Measurements from ENCODE around the gene MAPKBP1.

DNA sequence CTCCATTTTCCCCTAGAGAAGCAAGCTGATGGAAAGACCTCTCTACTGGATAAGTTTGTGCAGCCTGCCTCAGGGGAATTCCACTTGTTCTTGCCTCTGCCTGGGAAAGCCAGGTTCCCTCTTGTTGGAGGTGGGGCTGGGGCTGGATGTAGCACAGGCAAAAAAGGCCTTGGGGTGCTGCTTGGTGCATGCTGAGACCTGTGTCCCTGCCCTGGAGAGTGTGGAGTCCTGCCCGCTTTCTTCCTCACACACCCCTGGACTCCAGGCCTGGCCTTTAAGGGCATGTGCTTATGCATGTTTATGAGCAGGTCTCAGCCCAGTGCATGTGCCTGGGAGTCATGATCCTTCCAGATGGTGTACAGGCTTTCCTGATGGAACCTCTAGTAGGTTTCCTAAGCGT, 30.1 kb downstream of the MAPKBP1 start:
- TF ChIP-seq, protein P1, sequence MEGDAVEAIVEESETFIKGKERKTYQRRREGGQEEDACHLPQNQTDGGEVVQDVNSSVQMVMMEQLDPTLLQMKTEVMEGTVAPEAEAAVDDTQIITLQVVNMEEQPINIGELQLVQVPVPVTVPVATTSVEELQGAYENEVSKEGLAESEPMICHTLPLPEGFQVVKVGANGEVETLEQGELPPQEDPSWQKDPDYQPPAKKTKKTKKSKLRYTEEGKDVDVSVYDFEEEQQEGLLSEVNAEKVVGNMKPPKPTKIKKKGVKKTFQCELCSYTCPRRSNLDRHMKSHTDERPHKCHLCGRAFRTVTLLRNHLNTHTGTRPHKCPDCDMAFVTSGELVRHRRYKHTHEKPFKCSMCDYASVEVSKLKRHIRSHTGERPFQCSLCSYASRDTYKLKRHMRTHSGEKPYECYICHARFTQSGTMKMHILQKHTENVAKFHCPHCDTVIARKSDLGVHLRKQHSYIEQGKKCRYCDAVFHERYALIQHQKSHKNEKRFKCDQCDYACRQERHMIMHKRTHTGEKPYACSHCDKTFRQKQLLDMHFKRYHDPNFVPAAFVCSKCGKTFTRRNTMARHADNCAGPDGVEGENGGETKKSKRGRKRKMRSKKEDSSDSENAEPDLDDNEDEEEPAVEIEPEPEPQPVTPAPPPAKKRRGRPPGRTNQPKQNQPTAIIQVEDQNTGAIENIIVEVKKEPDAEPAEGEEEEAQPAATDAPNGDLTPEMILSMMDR (IDR thresholded peaks at IDR 0.05; ENCODE audit: low read depth, low read length), result no peak
- TF ChIP-seq, protein P2, sequence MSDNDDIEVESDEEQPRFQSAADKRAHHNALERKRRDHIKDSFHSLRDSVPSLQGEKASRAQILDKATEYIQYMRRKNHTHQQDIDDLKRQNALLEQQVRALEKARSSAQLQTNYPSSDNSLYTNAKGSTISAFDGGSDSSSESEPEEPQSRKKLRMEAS (IDR thresholded peaks at IDR 0.05; ENCODE audit: low read depth, low read length), result no peak
- TF ChIP-seq POLR2A (IDR thresholded peaks at IDR 0.05; ENCODE audit: extremely low read depth, insufficient read length), result no peak
